ENCODE data around the gene DNAJC24. TPM values are rescaled to one million over a fixed set of nuclear protein-coding genes. Genes with fewer than 3 reads are reported as not detected.

Gene DNAJC24
- total RNA-seq, 1 experiment from 2014 or later: 50.4 TPM

DNA sequence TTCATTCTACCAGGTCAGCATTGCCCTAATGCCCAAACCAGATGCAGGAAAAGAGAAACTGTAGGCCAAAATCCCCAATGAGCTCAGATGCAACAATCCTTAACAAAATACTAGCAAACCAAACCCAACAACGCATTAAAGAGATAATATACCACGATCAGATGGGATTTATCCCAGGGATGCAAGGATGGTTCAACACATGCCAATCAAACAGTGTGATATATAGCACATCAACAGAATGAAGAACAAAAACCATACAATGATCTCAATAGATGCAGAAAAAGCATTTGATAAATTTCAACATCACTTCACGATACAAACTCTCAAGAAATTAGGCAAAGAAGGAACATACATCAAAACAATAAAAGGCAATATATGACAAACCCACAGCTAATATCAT lies 94.8 kb downstream of the DNAJC24 start:
- POLR2A ChIA-PET (ENCODE audit: low non-redundant PET): no interaction called here
- Histone ChIP-seq H3K4me3 (ENCODE audit: low read depth, low read length, poor library complexity, severe bottlenecking) (no peak overlapping the region), H3K27ac (ENCODE audit: low read depth, low read length, poor library complexity, severe bottlenecking) (no peak overlapping the region), H3K36me3 (ENCODE audit: insufficient read depth, low read length, poor library complexity, severe bottlenecking) (peaks cover 8% of the 10 kb centered on the region), H3K9me3 (ENCODE audit: low read depth, low read length, poor library complexity, severe bottlenecking) (peaks cover 39% of the 10 kb centered on the region), H3K27me3 (replicated peaks; ENCODE audit: insufficient read depth, low read depth, low read length, poor library complexity) (no peaks in the 10 kb centered on the region), H3K4me1 (ENCODE audit: insufficient read depth, low read length, poor library complexity, severe bottlenecking) (no peaks in the 10 kb centered on the region)
- CTCF ChIA-PET: no interaction called here
- intact Hi-C loops (cut with micrococcal nuclease; ENCODE audit: unreplicated experiment): no loop called here
- no peak for DNase-seq (ENCODE audit: low spot score)
- TF ChIP-seq, protein P1, sequence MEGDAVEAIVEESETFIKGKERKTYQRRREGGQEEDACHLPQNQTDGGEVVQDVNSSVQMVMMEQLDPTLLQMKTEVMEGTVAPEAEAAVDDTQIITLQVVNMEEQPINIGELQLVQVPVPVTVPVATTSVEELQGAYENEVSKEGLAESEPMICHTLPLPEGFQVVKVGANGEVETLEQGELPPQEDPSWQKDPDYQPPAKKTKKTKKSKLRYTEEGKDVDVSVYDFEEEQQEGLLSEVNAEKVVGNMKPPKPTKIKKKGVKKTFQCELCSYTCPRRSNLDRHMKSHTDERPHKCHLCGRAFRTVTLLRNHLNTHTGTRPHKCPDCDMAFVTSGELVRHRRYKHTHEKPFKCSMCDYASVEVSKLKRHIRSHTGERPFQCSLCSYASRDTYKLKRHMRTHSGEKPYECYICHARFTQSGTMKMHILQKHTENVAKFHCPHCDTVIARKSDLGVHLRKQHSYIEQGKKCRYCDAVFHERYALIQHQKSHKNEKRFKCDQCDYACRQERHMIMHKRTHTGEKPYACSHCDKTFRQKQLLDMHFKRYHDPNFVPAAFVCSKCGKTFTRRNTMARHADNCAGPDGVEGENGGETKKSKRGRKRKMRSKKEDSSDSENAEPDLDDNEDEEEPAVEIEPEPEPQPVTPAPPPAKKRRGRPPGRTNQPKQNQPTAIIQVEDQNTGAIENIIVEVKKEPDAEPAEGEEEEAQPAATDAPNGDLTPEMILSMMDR (conservative IDR thresholded peaks at IDR 0.05; ENCODE audit: low read depth, low read length): no peak
- TF ChIP-seq EZH2 (IDR thresholded peaks at IDR 0.05; ENCODE audit: borderline replicate concordance, low read depth, low read length, poor library complexity, severe bottlenecking): no peak
- BruUV-seq (replicated peaks): no TSS peak

DNA sequence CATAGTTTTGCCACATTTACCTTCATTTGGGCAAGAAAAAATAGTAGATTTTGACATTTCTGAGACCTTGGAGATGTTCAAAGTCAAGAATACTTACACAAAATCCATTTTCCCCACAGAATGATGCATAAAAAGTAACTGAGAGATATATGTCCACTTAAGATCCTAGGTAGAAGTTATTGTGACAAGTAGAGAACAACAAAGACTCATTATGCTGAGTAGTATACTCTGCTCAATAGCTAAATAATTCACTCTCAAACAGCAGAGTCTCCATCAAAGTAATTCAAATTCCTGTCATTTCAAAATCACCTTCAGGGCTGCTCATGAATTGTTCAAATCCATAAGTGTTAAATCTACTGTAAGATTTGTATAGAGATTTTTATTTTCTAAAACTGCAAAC lies 104.4 kb downstream of the DNAJC24 start:
- TF ChIP-seq EZH2 (IDR thresholded peaks at IDR 0.05; ENCODE audit: borderline replicate concordance, low read depth, low read length, poor library complexity, severe bottlenecking): no peak
- TF ChIP-seq, protein P1 (conservative IDR thresholded peaks at IDR 0.05; ENCODE audit: low read depth, low read length): no peak
- ChIA-PET CTCF (no interaction called here), POLR2A (ENCODE audit: low non-redundant PET) (no interaction called here)
- Histone ChIP-seq H3K4me1 (ENCODE audit: insufficient read depth, low read length, poor library complexity, severe bottlenecking) (peaks cover 12% of the 10 kb centered on the region), H3K9me3 (ENCODE audit: low read depth, low read length, poor library complexity, severe bottlenecking) (no peaks in the 10 kb centered on the region), H3K27me3 (replicated peaks; ENCODE audit: insufficient read depth, low read depth, low read length, poor library complexity) (no peaks in the 10 kb centered on the region), H3K27ac (ENCODE audit: low read depth, low read length, poor library complexity, severe bottlenecking) (no peak overlapping the region), H3K4me3 (ENCODE audit: low read depth, low read length, poor library complexity, severe bottlenecking) (no peak overlapping the region), H3K36me3 (ENCODE audit: insufficient read depth, low read length, poor library complexity, severe bottlenecking) (no peaks in the 10 kb centered on the region)
- no TSS peak for BruUV-seq (replicated peaks)
- no peak for DNase-seq (ENCODE audit: low spot score)
- intact Hi-C loops (cut with micrococcal nuclease; ENCODE audit: unreplicated experiment): loop anchor here (10.0 kb wide), 1 partner anchor 369 kb away; no protein-coding TSS in a partner anchor

DNA sequence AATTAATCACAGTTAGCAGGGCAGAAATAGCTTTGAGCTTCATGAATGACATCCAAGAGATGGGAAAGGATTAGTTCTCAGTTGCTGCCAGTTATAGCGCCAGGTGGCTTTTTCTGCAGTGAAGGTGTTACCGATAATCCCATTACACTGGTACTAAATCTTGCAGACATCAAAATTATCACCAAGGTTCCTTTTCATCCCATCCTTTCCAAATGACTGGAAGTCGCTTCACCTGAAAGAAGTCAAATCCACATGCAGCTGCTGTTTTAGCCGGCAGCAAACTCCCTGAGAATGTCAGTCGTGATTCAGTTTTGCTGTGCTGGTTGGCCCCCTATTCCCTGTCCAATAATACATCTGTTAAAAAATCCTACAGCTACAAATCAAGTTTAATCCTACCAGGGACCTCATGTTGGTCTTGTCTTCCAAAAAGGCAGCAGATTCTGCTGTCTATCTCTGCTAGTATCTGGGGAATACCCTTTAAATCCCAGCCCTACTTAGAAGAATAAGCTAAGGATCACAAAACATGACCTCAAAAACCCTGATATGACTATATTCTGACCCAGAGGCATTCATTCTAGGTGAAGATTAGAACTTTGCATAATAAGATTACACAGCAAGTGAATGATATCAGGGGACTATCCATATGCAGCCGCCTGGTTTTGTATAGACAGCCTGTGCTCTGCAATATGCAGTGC lies 108.0 kb downstream of the DNAJC24 start:
- Histone ChIP-seq H3K4me3 (ENCODE audit: low read depth, low read length, poor library complexity, severe bottlenecking) (no peak overlapping the region), H3K27ac (ENCODE audit: low read depth, low read length, poor library complexity, severe bottlenecking) (no peak overlapping the region), H3K36me3 (ENCODE audit: insufficient read depth, low read length, poor library complexity, severe bottlenecking) (no peaks in the 10 kb centered on the region), H3K9me3 (ENCODE audit: low read depth, low read length, poor library complexity, severe bottlenecking) (no peaks in the 10 kb centered on the region), H3K27me3 (replicated peaks; ENCODE audit: insufficient read depth, low read depth, low read length, poor library complexity) (no peaks in the 10 kb centered on the region), H3K4me1 (ENCODE audit: insufficient read depth, low read length, poor library complexity, severe bottlenecking) (peaks cover 21% of the 10 kb centered on the region)
- ChIA-PET CTCF (no interaction called here), POLR2A (ENCODE audit: low non-redundant PET) (no interaction called here)
- intact Hi-C loops (cut with micrococcal nuclease; ENCODE audit: unreplicated experiment): loop anchor here (10.0 kb wide), 1 partner anchor 373 kb away; no protein-coding TSS in a partner anchor
- TF ChIP-seq, protein P1 (conservative IDR thresholded peaks at IDR 0.05; ENCODE audit: low read depth, low read length): no peak
- BruUV-seq (replicated peaks): no TSS peak
- peak; percentile 42 for DNase-seq (ENCODE audit: low spot score)
